Activated naive CD4-positive, alpha-beta T cell treated with anti-CD3 and anti-CD28 coated beads for 36 hours (primary cell): ENCODE results near the gene SPNS1. TPM values are rescaled to one million over a fixed set of nuclear protein-coding genes. Genes with fewer than 3 reads are reported as not detected.
"Not testable (repeated sequence)": the region's sequence is repeated elsewhere in the genome, so short reads cannot be mapped to it uniquely, and the experiment has no call there.

Source experiments
- CTCF ChIA-PET: fragments of 350-600 bp; sonication (Branson Sonifier 250); formaldehyde crosslinking; loops from one replicate; lab custom pipeline; 2021; ENCODE audit warnings: antibody characterized with exemption; lab: Charles Lee
- DNase-seq: peaks from one replicate; pipeline ENCODE4 v3.0.0-alpha.2; 2020
- H3K27ac Mint-ChIP-seq: one replicate; pipeline ENCODE4 v1.8.0; 2021; ENCODE audit warnings: mild to moderate bottlenecking, mixed read lengths
- H3K27me3 Mint-ChIP-seq: one replicate; pipeline ENCODE4 v1.8.0; 2021; ENCODE audit warnings: low read depth, mixed read lengths
- H3K36me3 Mint-ChIP-seq: one replicate; pipeline ENCODE4 v1.8.0; 2021; ENCODE audit warnings: low read depth, mixed read lengths
- H3K4me1 Mint-ChIP-seq: one replicate; pipeline ENCODE4 v1.8.0; 2021; ENCODE audit warnings: low read depth, mixed read lengths
- H3K4me3 Mint-ChIP-seq: one replicate; pipeline ENCODE4 v1.8.0; 2021; ENCODE audit warnings: mild to moderate bottlenecking, moderate library complexity, mixed read lengths
- H3K9me3 Mint-ChIP-seq: one replicate; pipeline ENCODE4 v1.8.0; 2021; ENCODE audit warnings: mixed read lengths
- intact Hi-C: fragments of 100-400 bp; cut with micrococcal nuclease; formaldehyde crosslinking; loops from one replicate; pipeline ENCODE4 v1.15.1; 2023
- total RNA-seq, 2 experiments: library from RNA; stranded (reverse); gene quantifications; one replicate each; pipeline ENCODE4 v1.2.3, GENCODE V29; 2021

The SPNS1 gene
- total RNA-seq, 2 experiments from 2014 or later, result 10.3 to 10.5 TPM

- Mint-ChIP-seq H3K36me3 (no peaks in the 10 kb centered on the region), H3K4me1 (peaks cover 21% of the 10 kb centered on the region), H3K4me3 (no peak overlapping the region), H3K27ac (no peak overlapping the region), H3K9me3 (no peaks in the 10 kb centered on the region), H3K27me3 (no peaks in the 10 kb centered on the region)
- CTCF ChIA-PET, result interaction anchor here (0.6 to 0.8 kb wide), 3 partner anchors 18 to 735 kb away, joined by 3 to 6 read pairs (median 3); no protein-coding TSS in a partner anchor
- intact Hi-C loops, result no loop called here
- DNase-seq, result no peak
These were observed 24.3 kb downstream of the SPNS1 start for GRCh38 chr16:28998837-28999236.

DNA sequence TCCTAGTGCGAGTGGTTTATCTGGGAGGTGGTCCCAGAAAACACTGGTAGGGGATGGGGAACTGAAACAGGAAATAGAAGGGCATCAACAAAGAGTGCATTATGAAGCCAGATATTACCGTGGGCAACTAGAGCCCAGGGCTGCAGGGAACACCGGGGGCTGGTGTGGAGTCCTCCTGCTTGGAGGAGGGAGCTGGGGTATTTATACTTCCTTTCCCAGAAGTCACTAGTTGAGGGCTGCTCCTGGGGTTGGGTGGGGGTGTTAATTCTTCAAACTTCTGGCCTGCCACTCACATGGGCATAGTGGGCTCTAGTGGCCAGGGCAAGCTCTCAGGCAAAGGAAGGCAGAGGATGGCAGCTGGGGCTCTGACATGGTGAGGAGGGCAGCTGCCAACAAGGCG is 25.0 kb downstream of the SPNS1 start:
- Mint-ChIP-seq H3K27me3 (no peaks in the 10 kb centered on the region), H3K27ac (no peak overlapping the region)
- intact Hi-C loops, result no loop called here

GRCh38 chr16:29000019-29000418 is 25.4 kb downstream of the SPNS1 start:
- H3K27me3 Mint-ChIP-seq, result no peaks in the 10 kb centered on the region
- no peak for DNase-seq
- no peaks in the 10 kb centered on the region for H3K9me3 Mint-ChIP-seq
- peaks cover 11% of the 10 kb centered on the region for H3K4me1 Mint-ChIP-seq
- H3K36me3 Mint-ChIP-seq, result no peaks in the 10 kb centered on the region
- intact Hi-C loops, result no loop called here
- H3K27ac Mint-ChIP-seq, result no peak overlapping the region
- CTCF ChIA-PET, result interaction anchor here (0.6 kb wide), 1 partner anchor 75 kb away, joined by 4 read pairs; no protein-coding TSS in a partner anchor
- H3K4me3 Mint-ChIP-seq, result no peak overlapping the region

More for the DNA sequence above, 25.0 kb downstream of the SPNS1 start:
- Mint-ChIP-seq H3K4me3 (no peak overlapping the region), H3K4me1 (peaks cover 14% of the 10 kb centered on the region), H3K9me3 (no peaks in the 10 kb centered on the region), H3K36me3 (no peaks in the 10 kb centered on the region)
- CTCF ChIA-PET, result interaction anchor here (0.6 to 0.7 kb wide), 2 partner anchors 19 to 75 kb away, joined by 4 to 6 read pairs; no protein-coding TSS in a partner anchor
- no peak for DNase-seq

DNA sequence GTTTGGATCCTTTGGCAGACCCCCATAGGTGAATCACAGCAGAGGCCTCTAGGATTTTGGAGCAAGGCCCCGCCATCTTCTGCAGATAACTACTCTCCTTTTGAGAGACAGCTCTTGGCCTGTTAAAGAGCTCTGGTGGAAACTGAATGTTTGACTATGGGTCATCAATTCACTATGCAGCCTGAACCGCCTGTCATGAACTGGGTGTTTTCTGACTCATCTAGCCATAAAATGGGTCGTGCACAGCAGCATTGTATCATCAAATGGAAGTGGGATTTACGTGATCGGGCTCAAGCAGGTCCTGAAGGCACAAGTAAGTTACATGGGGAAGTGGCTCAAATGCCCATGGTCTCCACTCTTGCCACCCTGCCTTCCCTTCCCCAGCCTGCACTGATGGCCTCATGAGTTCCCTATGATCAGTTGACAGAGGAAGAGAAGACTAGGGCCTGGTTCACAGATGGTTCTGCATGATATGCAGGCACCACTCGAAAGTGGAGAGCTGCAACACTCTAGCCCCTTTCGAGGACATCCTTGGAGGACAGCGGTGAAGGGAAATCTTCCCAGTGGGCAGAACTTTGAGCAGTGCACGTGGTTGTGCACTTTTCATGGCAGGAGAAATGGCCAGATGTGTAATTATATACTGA is 30.0 kb downstream of the SPNS1 start:
- H3K36me3 Mint-ChIP-seq, H3K9me3 Mint-ChIP-seq, H3K27ac Mint-ChIP-seq, DNase-seq, CTCF ChIA-PET, H3K27me3 Mint-ChIP-seq, H3K4me3 Mint-ChIP-seq, intact Hi-C loops: not testable (repeated sequence)
- H3K4me1 Mint-ChIP-seq, result peaks cover 33% of the 10 kb centered on the region

DNA sequence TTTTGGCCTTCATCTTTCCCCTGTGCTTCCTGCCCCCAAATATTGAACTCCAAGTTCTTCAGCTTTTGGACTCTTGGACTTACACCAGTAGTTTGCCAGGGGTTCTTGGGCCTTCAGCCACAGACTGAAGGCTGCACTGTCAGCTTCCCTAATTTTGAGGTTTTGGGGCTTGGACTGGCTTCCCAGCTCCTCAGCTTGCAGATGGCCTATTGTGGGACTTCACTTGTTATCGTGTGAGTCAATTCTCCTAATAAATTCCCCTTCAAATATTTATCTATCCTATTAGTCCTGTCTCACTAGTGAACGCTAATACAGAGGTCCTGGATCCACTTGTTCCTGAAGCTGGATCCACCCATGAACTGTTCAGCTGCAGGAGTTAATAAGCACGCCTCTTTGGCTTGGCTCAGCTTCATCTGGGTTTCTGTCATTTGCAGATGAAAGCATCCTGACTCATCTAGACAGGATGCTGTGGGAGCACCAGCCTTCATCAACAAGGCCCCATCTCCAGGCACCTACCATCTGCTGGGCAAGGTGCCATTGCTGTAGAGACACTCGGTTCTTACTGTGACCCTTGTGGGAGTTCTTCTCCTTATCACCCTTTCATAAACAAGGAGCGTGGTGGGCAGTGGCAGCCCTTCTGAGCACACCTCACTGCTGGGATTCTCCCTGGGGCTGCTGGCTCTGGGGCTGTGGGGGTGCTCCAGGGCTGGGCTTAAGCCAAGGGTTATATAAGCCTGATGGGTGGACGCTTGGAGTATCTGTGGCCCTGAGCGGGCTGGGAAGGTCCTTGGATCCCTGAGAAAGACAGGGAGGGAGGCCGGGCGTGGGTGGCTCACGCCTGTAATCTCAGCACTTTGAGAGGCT is 33.4 kb downstream of the SPNS1 start:
- H3K4me1 Mint-ChIP-seq, result peaks cover 52% of the 10 kb centered on the region
- DNase-seq, result peak; percentile 92
- intact Hi-C loops, result loop anchor here (1.0 to 2.0 kb wide), 4 partner anchors 13 to 57 kb away; partner anchors contain the start of genes NFATC2IP and SPNS1
- H3K9me3 Mint-ChIP-seq, result no peaks in the 10 kb centered on the region
- peak overlapping the region; percentile 83 for H3K27ac Mint-ChIP-seq
- CTCF ChIA-PET, result interaction anchor here (1.2 to 1.4 kb wide), 2 partner anchors 14 to 30 kb away, joined by 3 read pairs; no protein-coding TSS in a partner anchor
- no peaks in the 10 kb centered on the region for H3K27me3 Mint-ChIP-seq
- peak overlapping the region; percentile 20 for H3K4me3 Mint-ChIP-seq
- H3K36me3 Mint-ChIP-seq, result no peaks in the 10 kb centered on the region

DNA sequence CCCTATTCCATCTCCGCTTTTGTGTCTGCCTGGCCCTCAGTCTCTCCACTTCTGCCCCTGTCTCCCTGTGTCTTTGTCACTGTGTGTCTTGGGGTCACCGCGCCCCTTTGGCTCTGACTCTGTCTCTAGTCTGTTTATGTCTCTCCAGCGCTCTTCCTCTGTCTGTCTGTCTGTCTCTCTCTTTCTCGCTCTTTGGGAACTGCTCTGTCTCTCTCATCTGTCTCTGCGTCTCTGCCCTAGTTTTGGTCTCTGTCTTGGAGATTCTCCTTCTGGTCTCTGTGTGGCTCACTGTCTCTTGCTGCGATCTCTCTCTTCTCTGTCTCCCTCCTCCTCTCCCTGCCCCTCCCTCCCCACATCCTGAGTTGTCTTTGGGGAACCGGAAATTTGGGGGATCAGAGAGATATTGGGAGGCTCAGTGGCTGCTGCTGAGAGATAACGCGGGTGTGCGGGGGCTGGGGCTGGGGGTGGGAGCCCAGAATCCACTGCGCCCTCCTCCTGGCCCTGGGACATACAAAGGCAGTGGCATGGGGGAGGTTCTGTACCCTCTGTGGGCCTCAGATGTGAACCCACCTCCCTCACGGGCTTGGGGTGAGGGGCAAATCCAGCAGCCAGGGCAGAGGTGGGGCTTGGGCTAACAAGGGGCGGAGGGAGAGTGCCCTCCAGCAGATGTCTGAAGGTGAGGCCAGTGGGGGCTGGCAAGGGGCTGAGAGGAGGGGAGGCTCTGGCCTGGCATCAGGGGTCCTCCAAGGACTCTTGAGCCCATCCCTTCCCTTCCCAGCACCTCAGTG is 34.7 kb downstream of the SPNS1 start:
- Mint-ChIP-seq H3K27ac (peak overlapping the region; percentile 78), H3K36me3 (no peaks in the 10 kb centered on the region), H3K9me3 (no peaks in the 10 kb centered on the region), H3K27me3 (no peaks in the 10 kb centered on the region), H3K4me1 (peaks cover 62% of the 10 kb centered on the region), H3K4me3 (peak overlapping the region; percentile 29)
- intact Hi-C loops, result loop anchor here (2.0 kb wide), 1 partner anchor 58 kb away; the partner anchor contains the start of gene NFATC2IP
- CTCF ChIA-PET, result interaction anchor here (2.6 kb wide), 1 partner anchor 11 kb away, joined by 14 read pairs; no protein-coding TSS in a partner anchor
- DNase-seq, result peak; percentile 65

DNA sequence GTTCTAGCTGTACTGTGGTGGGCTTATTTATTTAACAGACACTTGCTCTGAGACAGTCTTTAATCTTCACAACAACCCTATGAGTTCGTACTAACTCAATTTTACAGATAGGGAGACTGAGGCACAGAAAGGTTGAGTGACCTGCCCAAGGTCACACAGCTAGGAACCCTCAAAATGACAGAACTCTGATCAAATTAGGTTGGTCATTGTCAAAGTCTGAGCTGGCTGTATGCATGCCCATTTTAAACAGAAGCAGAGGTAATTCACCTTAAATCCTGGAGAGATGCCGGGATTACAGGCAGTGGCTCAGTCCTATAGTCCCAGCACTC is 35.2 kb downstream of the SPNS1 start:
- DNase-seq, result no peak
- Mint-ChIP-seq H3K27me3 (no peaks in the 10 kb centered on the region), H3K4me3 (no peak overlapping the region), H3K36me3 (no peaks in the 10 kb centered on the region), H3K4me1 (peaks cover 68% of the 10 kb centered on the region), H3K9me3 (peaks cover 3% of the 10 kb centered on the region), H3K27ac (no peak overlapping the region)
- CTCF ChIA-PET, result interaction anchor here (0.7 to 2.6 kb wide), 3 partner anchors 11 to 65 kb away, joined by 3 to 14 read pairs (median 3); no protein-coding TSS in a partner anchor
- intact Hi-C loops, result loop anchor here (2.0 to 10.0 kb wide), 3 partner anchors 59 to 955 kb away; partner anchors contain the start of genes NFATC2IP and TMEM219

- intact Hi-C loops, result loop anchor here (10.0 kb wide), 2 partner anchors 724 to 954 kb away; partner anchors contain the start of gene TMEM219
- H3K27me3 Mint-ChIP-seq, result no peaks in the 10 kb centered on the region
- DNase-seq, result peak; percentile 44
- no peak overlapping the region for H3K27ac Mint-ChIP-seq
- CTCF ChIA-PET, result interaction anchor here (0.6 to 2.6 kb wide), 3 partner anchors 9 to 28 kb away, joined by 3 to 14 read pairs (median 3); no protein-coding TSS in a partner anchor
- peaks cover 66% of the 10 kb centered on the region for H3K4me1 Mint-ChIP-seq
- H3K36me3 Mint-ChIP-seq, result no peaks in the 10 kb centered on the region
- peaks cover 3% of the 10 kb centered on the region for H3K9me3 Mint-ChIP-seq
- no peak overlapping the region for H3K4me3 Mint-ChIP-seq
These were observed 36.5 kb downstream of the SPNS1 start for GRCh38 chr16:29011112-29011511.

- peaks cover 3% of the 10 kb centered on the region for H3K9me3 Mint-ChIP-seq
- H3K27ac Mint-ChIP-seq, result no peak overlapping the region
- no peaks in the 10 kb centered on the region for H3K36me3 Mint-ChIP-seq
- H3K27me3 Mint-ChIP-seq, result no peaks in the 10 kb centered on the region
- CTCF ChIA-PET, result interaction anchor here (2.6 kb wide), 1 partner anchor 9 kb away, joined by 14 read pairs; no protein-coding TSS in a partner anchor
- H3K4me3 Mint-ChIP-seq, result no peak overlapping the region
- H3K4me1 Mint-ChIP-seq, result peaks cover 61% of the 10 kb centered on the region
- intact Hi-C loops, result loop anchor here (10.0 kb wide), 2 partner anchors 723 to 953 kb away; partner anchors contain the start of gene TMEM219
- DNase-seq, result no peak
These were observed 37.3 kb downstream of the SPNS1 start for GRCh38 chr16:29011851-29012250.

DNA sequence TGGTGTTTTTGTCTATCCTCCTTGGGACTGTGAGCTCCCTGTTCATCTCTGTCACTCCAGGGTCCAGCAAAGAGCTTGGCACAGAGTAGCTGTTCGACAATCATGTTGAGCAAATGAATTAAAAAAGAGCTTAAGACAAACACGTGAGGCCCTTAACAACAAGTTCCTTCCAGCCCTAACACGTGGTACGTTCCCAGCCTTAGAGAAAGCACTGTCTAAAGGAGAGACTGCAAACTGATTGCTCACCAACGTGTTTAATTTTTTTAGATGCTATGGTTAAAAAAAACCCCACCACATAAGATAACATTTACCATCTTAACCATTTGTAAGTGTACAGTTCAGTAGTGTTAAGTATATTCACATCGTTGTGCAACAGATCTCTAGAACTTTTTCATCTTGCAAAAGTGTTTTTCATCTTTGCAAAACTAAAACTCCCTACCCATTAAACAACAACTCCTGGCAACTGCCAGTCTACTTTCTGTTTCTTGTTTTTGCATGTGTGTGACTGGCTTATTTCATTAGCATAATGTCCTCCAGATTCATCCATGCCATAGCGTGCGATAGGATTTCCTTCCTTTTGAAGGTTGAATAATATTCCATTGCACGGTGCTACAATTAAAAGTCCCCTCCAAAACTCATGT is 38.5 kb downstream of the SPNS1 start:
- Mint-ChIP-seq H3K4me1 (peaks cover 54% of the 10 kb centered on the region), H3K4me3 (peak overlapping the region; percentile 1), H3K27ac (peak overlapping the region; percentile 94), H3K9me3 (peaks cover 3% of the 10 kb centered on the region), H3K27me3 (no peaks in the 10 kb centered on the region), H3K36me3 (no peaks in the 10 kb centered on the region)
- peak; percentile 62 for DNase-seq
- CTCF ChIA-PET, result interaction anchor here (0.6 to 1.1 kb wide), 4 partner anchors 8 to 27 kb away, joined by 3 to 8 read pairs (median 4); no protein-coding TSS in a partner anchor
- intact Hi-C loops, result loop anchor here (1.0 to 10.0 kb wide), 4 partner anchors 8 to 952 kb away; partner anchors contain the start of gene TMEM219

DNA sequence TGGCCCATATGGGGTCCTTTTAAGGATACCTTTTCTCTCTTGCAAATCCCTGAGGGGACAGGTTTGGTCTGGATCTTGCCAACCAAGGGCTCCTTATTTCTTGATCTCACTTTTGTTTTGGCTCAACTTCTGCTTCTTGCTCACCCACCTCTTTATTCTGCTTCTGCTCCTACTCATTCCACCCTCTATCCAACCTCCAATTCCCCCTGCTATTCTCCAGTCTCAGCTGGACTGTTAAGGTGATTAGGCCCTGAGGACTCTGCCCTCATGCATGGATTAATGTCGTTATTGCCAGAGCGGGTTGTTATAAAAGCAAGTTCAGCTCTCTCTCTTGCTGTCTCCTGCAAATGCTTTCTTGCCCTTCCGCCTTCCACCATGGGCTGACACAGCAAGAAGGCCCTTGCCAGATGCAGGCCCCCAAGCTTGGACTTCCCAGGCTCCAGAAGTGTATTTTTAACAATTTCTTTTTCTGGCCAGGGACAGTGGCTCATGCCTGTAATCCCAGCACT is 40.0 kb downstream of the SPNS1 start:
- no peak overlapping the region for H3K27ac Mint-ChIP-seq
- intact Hi-C loops, result loop anchor here (10.0 kb wide), 2 partner anchors 720 to 950 kb away; partner anchors contain the start of gene TMEM219
- H3K9me3 Mint-ChIP-seq, result peaks cover 3% of the 10 kb centered on the region
- CTCF ChIA-PET, result interaction anchor here (0.6 kb wide), 1 partner anchor 22 kb away, joined by 3 read pairs; no protein-coding TSS in a partner anchor
- H3K27me3 Mint-ChIP-seq, result no peaks in the 10 kb centered on the region
- no peak for DNase-seq
- peaks cover 47% of the 10 kb centered on the region for H3K4me1 Mint-ChIP-seq
- H3K4me3 Mint-ChIP-seq, result no peak overlapping the region
- H3K36me3 Mint-ChIP-seq, result no peaks in the 10 kb centered on the region
